Measurements from ENCODE around the gene MYRIP. TPM values are rescaled to one million over a fixed set of nuclear protein-coding genes. Genes with fewer than 3 reads are reported as not detected.

Gene MYRIP
- total and polyA plus RNA-seq, 2 experiments from 2014 or later = 1.5 to 1.8 TPM

GRCh38 chr3:40207796-40208195, 398.4 kb downstream of the MYRIP start:
- DNase-seq (ENCODE audit: low spot score) (no peak), ATAC-seq (no peak)
- no peak overlapping the region for H2AFZ ChIP-seq
- H3K9me2 ChIP-seq (ENCODE audit: insufficient read depth) = peaks cover 6% of the 10 kb centered on the region; the same call in 1 of the 2 replicates
- H3K4me2 ChIP-seq = no peak overlapping the region
- Mint-ChIP-seq H3K4me3 (no peak overlapping the region), H3K27me3 (ENCODE audit: insufficient read depth, low read depth, poor library complexity) (peaks cover 5% of the 10 kb centered on the region), H3K9me3 (no peaks in the 10 kb centered on the region), H3K36me3 (ENCODE audit: low read depth) (no peaks in the 10 kb centered on the region), H3K27ac (no peak overlapping the region), H3K4me1 (peaks cover 3% of the 10 kb centered on the region; the same call in 2 of the 3 replicates)
- H4K20me1 ChIP-seq (replicated peaks; ENCODE audit: insufficient read depth) = no peaks in the 10 kb centered on the region
- no peaks in the 10 kb centered on the region for H3K79me2 ChIP-seq (replicated peaks; ENCODE audit: insufficient read depth)
- TF ChIP-seq CTCF (conservative IDR thresholded peaks at IDR 0.05; ENCODE audit: low read depth in 2 of 2) (no peak), ZNF331 (CRISPR knock-in tag; IDR thresholded peaks at IDR 0.05; ENCODE audit: low read depth) (no peak)
- no peaks in the 10 kb centered on the region for H3K36me3 ChIP-seq (ENCODE audit: insufficient read depth)
- no peaks in the 10 kb centered on the region for H3K4me1 ChIP-seq (ENCODE audit: insufficient read depth)
- 0 out of 2 replicates have a peak, but pooled peaks cover 2% of the 10 kb centered on the region for H3F3A ChIP-seq (replicated peaks; ENCODE audit: low read depth)
- no peaks in the 10 kb centered on the region for H3K27me3 ChIP-seq (ENCODE audit: insufficient read depth)
- no peak overlapping the region for H3K27ac ChIP-seq (ENCODE audit: low read depth)
- no peak overlapping the region for H3K4me3 ChIP-seq

- Histone ChIP-seq H3K36me3 (ENCODE audit: insufficient read depth) (no peaks in the 10 kb centered on the region), H3F3A (replicated peaks; ENCODE audit: low read depth) (0 out of 2 replicates have a peak, but pooled peaks cover under 1% of the 10 kb centered on the region), H3K9me2 (ENCODE audit: insufficient read depth) (peaks cover 6% of the 10 kb centered on the region; the same call in 1 of the 2 replicates), H2AFZ (no peak overlapping the region), H3K27ac (ENCODE audit: low read depth) (no peak overlapping the region), H3K79me2 (replicated peaks; ENCODE audit: insufficient read depth) (no peaks in the 10 kb centered on the region), H3K27me3 (ENCODE audit: insufficient read depth) (no peaks in the 10 kb centered on the region), H3K4me3 (no peak overlapping the region), H4K20me1 (replicated peaks; ENCODE audit: insufficient read depth) (no peaks in the 10 kb centered on the region), H3K4me2 (no peak overlapping the region), H3K4me1 (ENCODE audit: insufficient read depth) (no peaks in the 10 kb centered on the region)
- no peak overlapping the region for H3K27ac Mint-ChIP-seq
- H3K36me3 Mint-ChIP-seq (ENCODE audit: low read depth) = no peaks in the 10 kb centered on the region
- H3K4me3 Mint-ChIP-seq = no peak overlapping the region
- no peaks in the 10 kb centered on the region for H3K9me3 Mint-ChIP-seq
- H3K27me3 Mint-ChIP-seq (ENCODE audit: insufficient read depth, low read depth, poor library complexity) = peaks cover 2% of the 10 kb centered on the region
- no peak for ATAC-seq
- H3K4me1 Mint-ChIP-seq = peaks cover 3% of the 10 kb centered on the region; the same call in 2 of the 3 replicates
- DNase-seq (ENCODE audit: low spot score) = no peak
- TF ChIP-seq ETS1 (IDR thresholded peaks at IDR 0.05) (no peak), JUNB (IDR thresholded peaks at IDR 0.05; ENCODE audit: unreplicated experiment) (no peak), EZH2 (IDR thresholded peaks at IDR 0.05; ENCODE audit: low read depth, unreplicated experiment) (no peak), CREB1 (CRISPR knock-in tag; IDR thresholded peaks at IDR 0.05; ENCODE audit: low read depth) (no peak), NANOG (IDR thresholded peaks at IDR 0.05; ENCODE audit: borderline replicate concordance) (no peak), CTCF (conservative IDR thresholded peaks at IDR 0.05; ENCODE audit: low read depth in 2 of 2) (no peak), ZNF462 (CRISPR knock-in tag; IDR thresholded peaks at IDR 0.05) (no peak), POLR2AphosphoS5 (IDR thresholded peaks at IDR 0.05; ENCODE audit: low read depth) (no peak), ZNF114 (CRISPR knock-in tag; IDR thresholded peaks at IDR 0.05) (no peak), ZNF331 (CRISPR knock-in tag; IDR thresholded peaks at IDR 0.05; ENCODE audit: low read depth) (no peak), STAT1 (IDR thresholded peaks at IDR 0.05; ENCODE audit: unreplicated experiment) (no peak)
Measured at GRCh38 chr3:40208251-40208650, 398.8 kb downstream of the MYRIP start.
